GM12878 (cell line): ENCODE results near the gene WDR31. TPM values are rescaled to one million over a fixed set of nuclear protein-coding genes. Genes with fewer than 3 reads are reported as not detected.

Experiments used
- ATAC-seq: fragments of 200-7000 bp; cut with Tn5 transposase; 3 replicates; pipeline ENCODE4 v1.9.1; 2020; ENCODE audit warnings: mild to moderate bottlenecking, moderate library complexity
- BruUV-seq: library from RNA; stranded (reverse); fragments of 400-500 nt; replicated peaks from 2 replicates; lab custom pipeline; 2021; lab: Mats Ljungman, UMichigan
- CTCF ChIA-PET: fragments of 300-600 bp; sonication (Branson Sonifier 250); formaldehyde crosslinking; extraction: SDS; loops from one replicate; lab custom pipeline; 2021; ENCODE audit warnings: inconsistent platforms; lab: Yijun Ruan, JAX
- POLR2A ChIA-PET: fragments of 350-600 bp; formaldehyde crosslinking; extraction: SDS; loops from one replicate; lab custom pipeline; 2021; ENCODE audit warnings: inconsistent platforms; lab: Charles Lee
- RAD21 ChIA-PET: fragments of 300-600 bp; sonication (Branson Sonifier 250); formaldehyde crosslinking; loops from one replicate; lab custom pipeline; 2023; ENCODE audit warnings: antibody characterized with exemption; ENCODE audit not compliant: unreplicated experiment; lab: Charles Lee
- SMC1A ChIA-PET: fragments of 300-600 bp; sonication (Branson Sonifier 250); formaldehyde crosslinking; loops from one replicate; lab custom pipeline; 2023; ENCODE audit not compliant: unreplicated experiment, uncharacterized antibody; lab: Charles Lee
- DNase-seq: peaks from one replicate; pipeline ENCODE4 v3.0.0-alpha.2; 2011; ENCODE audit warnings: low read depth, low spot score
- FAIRE-seq: peaks from 3 replicates; lab custom pipeline; 2011; peaks lifted over from hg19 to GRCh38; lab: Jason Lieb, UNC
- H2AFZ ChIP-seq: 2 replicates; pipeline ENCODE4 v1.6.0; 2011; ENCODE audit warnings: low read depth, low read length, control low read depth; ENCODE audit not compliant: control insufficient read depth
- H3K27ac ChIP-seq: 2 replicates; pipeline ENCODE4 v1.5.1; 2011; ENCODE audit warnings: control low read depth; ENCODE audit not compliant: control insufficient read depth, insufficient read depth
- H3K27me3 ChIP-seq, 2 experiments: replicated peaks in 1 of 2; 2 replicates each; pipeline versions ENCODE4 v1.6.0 to v1.6.1; 2011; ENCODE audit warnings: low read length in 1 of 2; ENCODE audit not compliant: control insufficient read depth in 2 of 2, insufficient read depth in 2 of 2
- H3K36me3 ChIP-seq, 2 experiments: 2 replicates each; pipeline ENCODE4 v1.5.1; 2011; ENCODE audit warnings: low read length in 1 of 2; ENCODE audit not compliant: control insufficient read depth in 2 of 2, insufficient read depth in 2 of 2
- H3K4me1 ChIP-seq: 2 replicates; pipeline ENCODE4 v1.6.1; 2011; ENCODE audit warnings: mild to moderate bottlenecking, low read length, moderate library complexity, mixed read lengths; ENCODE audit not compliant: control insufficient read depth, insufficient read depth
- H3K4me2 ChIP-seq: 2 replicates; pipeline ENCODE4 v1.6.0; 2011; ENCODE audit warnings: control low read depth; ENCODE audit not compliant: control insufficient read depth, insufficient read depth
- H3K4me3 ChIP-seq: fragments of 200-600 bp; sonication (generic); 2 replicates; pipeline ENCODE4 v1.5.1; 2016
- H3K79me2 ChIP-seq: 2 replicates; pipeline ENCODE4 v1.6.0; 2011; ENCODE audit warnings: low read length; ENCODE audit not compliant: control insufficient read depth, insufficient read depth
- H3K9ac ChIP-seq: 2 replicates; pipeline ENCODE4 v1.8.0; 2011; ENCODE audit warnings: low read length, control low read depth, mixed read lengths; ENCODE audit not compliant: control insufficient read depth, insufficient read depth
- H3K9me3 ChIP-seq: replicated peaks from 3 replicates; pipeline ENCODE4 v1.5.1; 2011; ENCODE audit warnings: mild to moderate bottlenecking, low read length; ENCODE audit not compliant: control insufficient read depth, insufficient read depth
- H4K20me1 ChIP-seq: 2 replicates; pipeline ENCODE4 v1.6.0; 2011; ENCODE audit not compliant: control insufficient read depth, insufficient read depth
- ATF2 ChIP-seq: IDR thresholded peaks from 2 replicates; pipeline ENCODE4 v1.6.1; 2012; ENCODE audit warnings: low read length, inconsistent platforms
- ATF3 ChIP-seq: IDR thresholded peaks from 2 replicates; pipeline ENCODE4 v1.6.1; 2011; ENCODE audit warnings: low read depth, mild to moderate bottlenecking, low read length, moderate library complexity, borderline replicate concordance; ENCODE audit errors: extremely low read depth
- BCLAF1 ChIP-seq: fragments of 450-650 bp; IDR thresholded peaks from 2 replicates; pipeline ENCODE4 v1.6.1; 2017; ENCODE audit warnings: antibody characterized with exemption, mild to moderate bottlenecking, moderate library complexity
- BRCA1 ChIP-seq: IDR thresholded peaks from 2 replicates; pipeline ENCODE4 v1.6.1; 2011; ENCODE audit warnings: low read depth, low read length, improper control_type of control experiment
- CREB1 ChIP-seq: IDR thresholded peaks from 2 replicates; pipeline ENCODE4 v1.6.1; 2012; ENCODE audit warnings: low read depth, mild to moderate bottlenecking, inconsistent platforms
- PBX3 ChIP-seq: IDR thresholded peaks from 2 replicates; pipeline ENCODE4 v1.6.1; 2011; ENCODE audit warnings: mild to moderate bottlenecking, low read depth, low read length, moderate library complexity; ENCODE audit not compliant: insufficient replicate concordance
- POLR2A ChIP-seq: IDR thresholded peaks from 2 replicates; pipeline ENCODE4 v1.6.1; 2011; ENCODE audit warnings: low read depth, mild to moderate bottlenecking, low read length
- SUPT20H ChIP-seq: IDR thresholded peaks from 2 replicates; pipeline ENCODE4 v1.6.1; 2011; ENCODE audit warnings: low read depth, mild to moderate bottlenecking, low read length, moderate library complexity, borderline replicate concordance; ENCODE audit not compliant: control insufficient read depth
- whole genome bisulfite sequencing: methylation state at CpG from one replicate; pipeline ENCODE4 v1.1.6; 2016; ENCODE audit warnings: low lambda C conversion rate; ENCODE audit not compliant: insufficient replicate concordance, insufficient coverage; ENCODE audit errors: missing lambda C conversion rate; 5-methylcytosine and 5-hydroxymethylcytosine counted together
- in situ Hi-C: fragments of 300-500 bp; cut with MboI; formaldehyde crosslinking; loops from 9 replicates; pipeline ENCODE4 v1.14.3; 2018; ENCODE audit warnings: mixed read lengths
- intact Hi-C: fragments of 100-400 bp; cut with micrococcal nuclease; formaldehyde crosslinking; loops from one replicate; pipeline ENCODE4 v1.14.2; 2022; ENCODE audit not compliant: unreplicated experiment
- polyA plus RNA-seq, 11 experiments: library from polyadenylated mRNA; depleted of rRNA in 4 of 11; unstranded in 6 of 11; stranded (reverse) in 5 of 11; fragments of >200 nt; fragmentation: Nextera tagmentation in 4 of 11; fragmentation: Illumina TruSeq in 1 of 11; extraction: Ambion mirVana in 4 of 11; extraction: Trizol in 1 of 11; gene quantifications; 1 replicate in 1 of 11; 2 replicates in 10 of 11; pipeline versions ENCODE4 v1.2.1 to v1.2.3, GENCODE V29; 2011 to 2016; ENCODE audit warnings: inconsistent platforms in 2 of 11, missing spikeins in 2 of 11, low read depth in 1 of 11
- total RNA-seq, 4 experiments: library from RNA; depleted of rRNA in 3 of 4; stranded (reverse); fragments of >200 nt in 3 of 4; fragmentation: Illumina TruSeq in 1 of 4; extraction: Trizol in 1 of 4; gene quantifications; 2 replicates each; pipeline versions ENCODE4 v1.2.1 to v1.2.3, GENCODE V29; 2013 to 2021

The WDR31 gene
- total and polyA plus RNA-seq, 10 of the 15 experiments (the other 5 are each of a cell fraction or from before 2014, with no cell fraction given): 0.26 to 1.7 (median 0.79) TPM

GRCh38 chr9:113299800-113300292 lies 40.2 kb downstream of the WDR31 start:
- H3K9me3 ChIP-seq: no peaks in the 10 kb centered on the region
- SMC1A ChIA-PET: no interaction called here
- in situ Hi-C loops: no loop called here
- H3K9ac ChIP-seq: no peak overlapping the region
- RAD21 ChIA-PET: no interaction called here
- POLR2A ChIA-PET: no interaction called here
- H3K4me3 ChIP-seq: no peak overlapping the region
- H4K20me1 ChIP-seq: no peaks in the 10 kb centered on the region
- H3K4me1 ChIP-seq: no peaks in the 10 kb centered on the region
- DNase-seq (no peak), FAIRE-seq (no peak), ATAC-seq (no peak)
- H3K27ac ChIP-seq: no peak overlapping the region
- H3K79me2 ChIP-seq: no peaks in the 10 kb centered on the region
- H3K27me3 ChIP-seq: no peaks in the 10 kb centered on the region; a peak in 1 of 4 replicates
- TF ChIP-seq POLR2A (no peak), CREB1 (no peak)
- H3K36me3 ChIP-seq: no peaks in the 10 kb centered on the region
- BruUV-seq: no TSS peak
- CTCF ChIA-PET: interaction anchor here (1.1 kb wide), 2 partner anchors 12 to 107 kb away, joined by 3 read pairs; no protein-coding TSS in a partner anchor
- H3K4me2 ChIP-seq: no peak overlapping the region
- intact Hi-C loops: no loop called here
- 60% methylated on average over 8 of the region's 8 CpGs for WGBS
- H2AFZ ChIP-seq: no peak overlapping the region

- no TSS peak for BruUV-seq
Observed at GRCh38 chr9:113298924-113299770, 40.9 kb downstream of the WDR31 start.

More at GRCh38 chr9:113298924-113299770, 40.9 kb downstream of the WDR31 start:
- Histone ChIP-seq H3K9ac (no peak overlapping the region), H4K20me1 (no peaks in the 10 kb centered on the region), H2AFZ (no peak overlapping the region), H3K4me3 (no peak overlapping the region), H3K4me1 (no peaks in the 10 kb centered on the region), H3K27me3 (no peaks in the 10 kb centered on the region; a peak in 1 of 4 replicates), H3K79me2 (no peaks in the 10 kb centered on the region), H3K36me3 (no peaks in the 10 kb centered on the region), H3K9me3 (no peaks in the 10 kb centered on the region), H3K27ac (no peak overlapping the region), H3K4me2 (no peak overlapping the region)
- RAD21 ChIA-PET: no interaction called here
- TF ChIP-seq SUPT20H (no peak), ATF3 (no peak), PBX3 (no peak), BCLAF1 (no peak), ATF2 (no peak), BRCA1 (no peak)
- POLR2A ChIA-PET: no interaction called here
- CTCF ChIA-PET: no interaction called here
- SMC1A ChIA-PET: no interaction called here
- intact Hi-C loops (no loop called here), in situ Hi-C loops (no loop called here)
- ATAC-seq: no peak
- no peak for FAIRE-seq
- 63% methylated on average over 15 of the region's 15 CpGs for WGBS
- no peak for DNase-seq
